WI38 (cell line): ENCODE data around the gene SHOX.
"Not testable (repeated sequence)": the region's sequence is repeated elsewhere in the genome, so short reads cannot be mapped to it uniquely, and the experiment has no call there.

Experiments
- H3K4me3 ChIP-seq: 2 replicates; pipeline ENCODE4 v1.5.1; 2011; ENCODE audit warnings: low read depth, mild to moderate bottlenecking, control low read depth, low read length
- TF ChIP-seq, protein P1 (sequence below): IDR thresholded peaks from 2 replicates; pipeline ENCODE4 v1.5.1; 2012; ENCODE audit warnings: low read depth, mild to moderate bottlenecking, control low read depth, low read length

The SHOX gene

DNA sequence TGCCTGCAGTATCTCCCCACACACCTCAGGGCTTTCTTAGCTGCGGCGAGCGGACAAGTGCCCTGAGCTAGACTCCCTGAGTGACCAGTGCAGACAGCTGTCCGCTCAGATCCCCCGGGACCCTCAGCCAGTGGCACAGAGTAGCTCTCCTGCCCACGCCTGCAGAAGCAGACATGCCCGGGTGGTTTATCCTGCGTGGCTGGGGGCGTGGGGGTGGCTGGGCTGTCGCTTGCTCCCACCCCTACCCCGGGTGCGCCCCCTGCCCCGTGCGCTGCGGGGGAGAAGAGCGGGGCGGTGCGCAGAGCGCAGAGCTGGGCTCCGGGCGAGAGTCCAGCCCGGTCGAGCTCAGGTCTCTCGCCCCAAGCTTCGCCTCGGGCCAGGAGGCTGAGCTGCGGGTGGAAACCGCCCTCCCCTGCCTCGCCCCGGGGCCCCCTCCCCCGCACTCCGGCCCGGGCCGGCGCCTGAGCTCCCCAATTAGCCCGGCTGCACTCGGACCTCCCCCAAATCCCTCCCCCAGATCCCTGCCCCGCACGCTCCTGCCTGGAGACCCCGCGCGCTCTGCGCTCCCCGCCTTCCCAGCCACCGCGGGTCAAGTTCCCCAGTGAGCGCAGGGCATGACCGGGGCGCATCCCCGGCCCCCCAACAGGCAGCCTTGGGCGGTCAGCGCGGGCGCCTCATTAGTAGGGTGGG, 11.7 kb upstream of the SHOX start:
- no peak overlapping the region for H3K4me3 ChIP-seq
- TF ChIP-seq, protein P1, sequence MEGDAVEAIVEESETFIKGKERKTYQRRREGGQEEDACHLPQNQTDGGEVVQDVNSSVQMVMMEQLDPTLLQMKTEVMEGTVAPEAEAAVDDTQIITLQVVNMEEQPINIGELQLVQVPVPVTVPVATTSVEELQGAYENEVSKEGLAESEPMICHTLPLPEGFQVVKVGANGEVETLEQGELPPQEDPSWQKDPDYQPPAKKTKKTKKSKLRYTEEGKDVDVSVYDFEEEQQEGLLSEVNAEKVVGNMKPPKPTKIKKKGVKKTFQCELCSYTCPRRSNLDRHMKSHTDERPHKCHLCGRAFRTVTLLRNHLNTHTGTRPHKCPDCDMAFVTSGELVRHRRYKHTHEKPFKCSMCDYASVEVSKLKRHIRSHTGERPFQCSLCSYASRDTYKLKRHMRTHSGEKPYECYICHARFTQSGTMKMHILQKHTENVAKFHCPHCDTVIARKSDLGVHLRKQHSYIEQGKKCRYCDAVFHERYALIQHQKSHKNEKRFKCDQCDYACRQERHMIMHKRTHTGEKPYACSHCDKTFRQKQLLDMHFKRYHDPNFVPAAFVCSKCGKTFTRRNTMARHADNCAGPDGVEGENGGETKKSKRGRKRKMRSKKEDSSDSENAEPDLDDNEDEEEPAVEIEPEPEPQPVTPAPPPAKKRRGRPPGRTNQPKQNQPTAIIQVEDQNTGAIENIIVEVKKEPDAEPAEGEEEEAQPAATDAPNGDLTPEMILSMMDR = no peak

DNA sequence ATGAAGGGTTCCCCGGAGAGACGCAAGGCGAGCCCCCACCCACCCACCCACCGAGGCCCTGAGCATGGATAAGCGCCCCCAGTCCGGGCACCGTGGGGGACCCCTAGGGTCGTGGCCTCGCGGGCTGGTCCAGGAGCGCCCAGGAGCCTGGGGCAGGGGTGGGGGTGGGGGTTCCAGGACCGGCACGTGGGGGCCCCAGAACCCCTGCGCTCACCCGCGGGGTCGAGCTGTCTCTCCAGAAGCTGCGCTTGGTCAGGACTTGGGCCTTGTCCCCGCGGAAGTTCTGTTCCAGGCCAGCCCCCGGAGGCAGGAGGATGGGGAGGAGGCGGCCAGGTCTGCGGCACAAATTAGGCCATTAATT, 11.2 kb upstream of the SHOX start:
- H3K4me3 ChIP-seq = no peak overlapping the region
- TF ChIP-seq, protein P1 = no peak

DNA sequence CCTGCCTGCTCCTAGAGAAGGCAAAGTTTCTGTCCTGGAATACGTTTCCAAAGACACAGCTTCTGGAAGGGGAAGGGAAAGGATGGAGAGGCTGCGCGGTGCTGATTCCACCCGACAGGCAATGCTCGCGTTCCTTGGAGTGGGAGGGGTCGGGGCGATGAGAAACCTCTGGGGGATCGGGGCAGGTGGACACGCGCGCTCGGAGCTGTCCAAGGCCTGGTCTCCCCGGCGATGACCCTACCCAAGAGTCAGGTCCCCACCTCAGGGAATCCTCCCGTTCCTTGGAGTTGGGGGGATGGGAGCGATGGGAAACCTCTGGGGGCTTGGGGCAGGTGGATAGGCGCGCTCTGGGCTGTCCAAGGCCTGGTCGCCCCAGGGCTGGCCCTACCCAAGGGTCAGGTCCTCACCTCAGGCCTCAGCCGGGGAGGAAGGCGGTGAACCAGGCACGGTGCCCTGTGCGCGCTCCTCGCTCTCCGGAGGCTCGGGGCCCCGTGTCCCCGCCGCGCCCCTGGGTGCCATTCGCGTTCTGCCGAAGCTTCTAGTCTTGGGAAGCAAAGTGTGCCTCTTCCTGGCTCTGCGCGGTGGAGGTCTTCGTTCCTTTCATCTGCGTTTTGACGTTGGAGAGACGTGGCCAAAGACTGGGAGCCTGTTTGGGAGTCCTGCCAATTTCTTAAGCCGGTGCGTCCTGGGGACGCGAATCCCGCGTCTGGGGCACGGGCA, 10.6 kb upstream of the SHOX start:
- H3K4me3 ChIP-seq = no peak overlapping the region
- TF ChIP-seq, protein P1 = no peak

DNA sequence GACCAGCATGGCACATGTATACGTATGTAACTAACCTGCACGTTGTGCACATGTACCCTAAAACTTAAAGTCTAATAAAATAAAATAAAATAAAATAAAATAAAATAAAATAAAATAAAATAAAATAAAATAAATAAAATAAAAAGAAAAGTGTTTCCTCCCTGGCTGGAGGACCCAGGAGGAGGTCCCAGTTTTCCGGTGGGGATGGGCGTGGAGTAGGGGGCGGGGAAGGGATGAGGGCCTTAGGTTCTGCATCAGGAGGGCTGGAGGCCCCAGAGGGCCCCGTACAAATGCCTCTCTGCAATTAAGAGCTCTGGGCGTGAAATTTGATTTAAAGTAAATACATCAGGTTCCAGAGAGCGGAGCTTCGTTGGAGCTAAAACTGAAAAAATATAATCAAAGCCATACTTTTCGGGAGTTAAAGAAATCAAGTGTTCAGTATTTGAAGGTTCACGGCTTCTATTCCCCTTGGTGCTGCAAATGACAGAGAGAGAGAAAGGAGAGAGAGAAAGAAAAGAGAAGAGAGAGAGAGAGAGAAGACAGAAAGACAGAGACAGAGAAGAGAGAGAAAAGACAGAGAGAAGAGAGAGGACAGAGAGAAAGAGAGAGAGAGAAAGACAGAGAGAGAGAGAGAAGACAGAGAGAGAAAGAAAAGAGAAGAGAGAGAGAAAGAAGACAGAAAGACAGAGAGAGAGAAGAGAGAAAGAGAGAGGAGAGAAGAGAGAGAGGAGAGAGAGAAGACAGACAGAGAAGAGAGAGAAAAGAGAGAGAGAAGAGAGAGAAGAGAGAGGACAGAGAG, 8.7 kb upstream of the SHOX start:
- TF ChIP-seq, protein P1 = no peak
- no peak overlapping the region for H3K4me3 ChIP-seq

DNA sequence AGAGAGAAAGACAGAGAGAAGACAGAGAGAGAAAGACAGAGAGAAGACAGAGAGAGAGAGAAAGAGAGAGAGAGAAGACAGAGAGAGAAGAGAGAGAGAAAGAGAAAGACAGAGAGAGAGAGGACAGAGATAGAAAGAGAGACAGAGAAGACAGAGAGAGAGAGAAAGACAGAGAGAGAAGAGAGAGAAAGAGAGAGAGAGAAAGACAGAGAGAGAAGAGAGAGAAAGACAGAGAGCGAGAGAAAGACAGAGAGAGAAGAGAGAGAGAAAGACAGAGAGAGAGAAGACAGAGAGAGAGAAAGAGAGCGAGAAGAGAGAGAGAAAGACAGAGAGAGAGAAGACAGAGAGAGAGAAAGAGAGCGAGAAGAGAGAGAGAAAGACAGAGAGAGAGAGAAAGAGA, 7.8 kb upstream of the SHOX start:
- not testable (repeated sequence) for H3K4me3 ChIP-seq

DNA sequence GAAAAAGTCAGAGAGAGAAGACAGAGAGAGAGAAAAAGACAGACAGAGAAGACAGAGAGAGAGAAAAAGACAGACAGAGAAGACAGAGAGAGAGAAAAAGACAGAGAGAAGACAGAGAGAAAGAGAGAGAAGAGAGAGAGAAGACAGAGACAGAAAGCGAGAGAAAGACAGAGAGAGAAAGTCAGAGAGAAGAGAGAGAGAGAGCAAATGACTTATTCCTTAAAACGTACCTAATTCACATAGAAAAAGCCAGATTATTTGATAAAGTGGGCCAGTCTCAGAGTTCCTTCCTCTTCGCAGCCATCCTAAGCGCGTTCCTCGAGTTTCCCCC, 7.4 kb upstream of the SHOX start:
- H3K4me3 ChIP-seq = no peak overlapping the region
- TF ChIP-seq, protein P1 = no peak

DNA sequence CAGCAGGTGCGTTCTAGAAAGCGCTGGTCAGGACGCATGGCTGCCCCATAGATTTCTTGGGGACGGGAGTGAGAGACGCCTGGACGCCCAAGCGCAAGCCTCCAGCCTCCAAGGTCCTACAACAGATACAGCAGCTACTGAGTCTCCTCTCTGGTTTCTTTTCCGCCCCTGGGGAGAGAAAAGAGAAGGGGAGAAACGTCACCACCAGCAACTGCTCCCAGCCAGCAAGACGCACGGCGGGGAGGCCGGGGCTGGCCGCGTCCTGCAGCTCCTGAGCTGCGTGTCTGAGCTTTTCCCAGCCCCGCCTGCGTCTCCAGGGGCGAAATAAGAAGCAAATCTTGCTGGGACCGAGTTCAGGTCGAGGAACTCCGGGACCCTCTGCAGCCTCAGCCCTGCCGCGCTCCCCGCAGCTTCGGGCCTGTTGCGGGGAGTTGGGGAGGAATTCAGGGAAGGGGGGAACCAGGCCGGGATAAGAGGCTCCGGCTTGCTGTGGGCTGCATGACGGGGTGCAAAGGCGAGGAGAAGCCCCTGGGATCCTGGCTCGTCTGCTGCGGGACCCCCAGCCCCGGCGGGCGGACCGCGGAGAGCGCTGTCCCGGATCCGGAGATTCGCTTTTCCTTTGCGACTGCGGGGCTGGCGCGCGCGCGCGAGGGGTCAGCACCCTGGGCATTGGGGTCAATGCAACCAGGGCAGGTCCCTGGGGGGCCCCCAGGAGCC, 6.8 kb upstream of the SHOX start:
- H3K4me3 ChIP-seq = no peak overlapping the region
- TF ChIP-seq, protein P1 = no peak
